Measurements from ENCODE around the gene TMEM41B.
"Not testable (repeated sequence)": the region's sequence is repeated elsewhere in the genome, so short reads cannot be mapped to it uniquely, and the experiment has no call there.

TMEM41B gene

GRCh38 chr11:9304178-9304577 lies 10.2 kb downstream of the TMEM41B start:
- no peak for DNase-seq

DNA sequence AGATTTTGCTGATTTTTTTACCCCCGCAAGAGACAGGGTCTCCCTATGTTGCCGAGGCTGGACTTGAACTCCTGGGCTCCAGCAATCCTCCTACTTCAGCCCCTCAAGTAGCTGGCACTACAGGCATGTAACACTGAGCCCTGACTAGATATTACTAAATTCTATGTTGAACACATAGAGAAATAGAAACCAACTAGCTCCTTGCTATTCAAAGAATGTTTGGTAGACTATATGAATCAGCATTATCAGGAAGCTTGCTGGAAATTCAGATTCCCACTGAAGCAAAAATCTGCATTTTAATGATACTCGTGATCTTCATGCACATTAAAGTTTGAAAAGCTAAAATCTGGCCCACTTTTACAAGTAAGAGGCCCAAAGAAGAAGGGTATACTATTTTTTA lies 11.9 kb downstream of the TMEM41B start:
- no peak for DNase-seq

- no peak for DNase-seq
Measured at GRCh38 chr11:9301720-9302119, 12.7 kb downstream of the TMEM41B start.

DNA sequence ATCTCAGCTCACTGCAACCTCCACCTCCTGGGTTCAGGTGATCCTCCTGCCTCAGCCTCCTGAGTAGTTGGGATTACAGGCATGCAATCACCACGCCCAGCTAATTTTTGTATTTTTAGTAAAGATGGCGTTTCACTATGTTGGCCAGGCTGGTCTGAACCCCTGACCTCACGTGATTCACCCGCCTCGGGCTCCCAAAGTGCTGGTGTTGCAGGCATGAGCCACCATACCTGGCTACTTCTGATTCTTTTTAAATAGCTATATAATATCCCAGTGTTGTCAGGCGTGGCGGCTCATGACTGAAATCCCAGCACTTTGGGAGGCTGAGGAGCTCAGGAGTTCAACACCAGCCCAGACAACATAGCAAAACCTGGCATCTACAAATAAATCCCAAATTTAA lies 20.7 kb downstream of the TMEM41B start:
- no peak for DNase-seq

GRCh38 chr11:9285850-9286587 lies 28.4 kb downstream of the TMEM41B start:
- no peak for DNase-seq

GRCh38 chr11:9280655-9281301 lies 33.6 kb downstream of the TMEM41B start:
- DNase-seq = peak; percentile 36

DNA sequence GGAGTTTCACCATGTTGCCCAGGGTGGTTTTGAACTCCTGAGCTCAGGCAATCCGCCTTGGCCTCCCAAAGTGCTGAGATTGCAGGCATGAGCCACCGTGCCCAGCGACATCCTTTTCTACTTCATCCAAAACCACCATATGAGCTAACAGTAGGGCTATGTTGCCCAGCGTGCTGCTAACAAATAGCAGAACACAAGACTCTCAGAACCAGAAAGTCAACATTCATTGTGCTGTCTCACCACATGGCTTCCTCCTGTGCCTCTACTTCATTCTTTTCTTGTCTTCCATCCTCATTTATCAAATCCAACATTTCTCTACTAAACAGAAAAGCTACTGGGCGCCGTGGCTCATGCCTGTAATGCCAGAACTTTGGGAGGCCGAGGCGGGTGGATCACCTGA lies 37.2 kb downstream of the TMEM41B start:
- DNase-seq = no peak

DNA sequence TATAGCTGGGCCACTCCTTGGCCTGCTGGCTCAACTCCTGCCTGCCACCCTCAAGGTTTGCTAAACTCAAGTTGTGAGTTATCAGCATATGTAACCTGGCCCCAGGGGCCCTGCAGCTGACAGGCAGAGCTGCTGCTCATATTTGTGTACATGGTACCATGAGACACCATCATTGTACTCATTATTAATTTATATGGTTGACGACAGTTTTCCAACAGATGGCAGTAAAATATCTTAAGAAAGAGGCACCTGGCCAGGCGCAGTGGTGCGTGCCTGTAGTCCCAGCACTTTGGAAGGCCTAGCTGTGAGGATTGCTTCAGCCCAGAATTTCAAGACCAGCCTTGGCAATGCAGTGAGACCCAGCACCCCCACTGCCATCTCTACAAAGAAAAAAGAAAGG lies 37.8 kb downstream of the TMEM41B start:
- no peak for DNase-seq

DNA sequence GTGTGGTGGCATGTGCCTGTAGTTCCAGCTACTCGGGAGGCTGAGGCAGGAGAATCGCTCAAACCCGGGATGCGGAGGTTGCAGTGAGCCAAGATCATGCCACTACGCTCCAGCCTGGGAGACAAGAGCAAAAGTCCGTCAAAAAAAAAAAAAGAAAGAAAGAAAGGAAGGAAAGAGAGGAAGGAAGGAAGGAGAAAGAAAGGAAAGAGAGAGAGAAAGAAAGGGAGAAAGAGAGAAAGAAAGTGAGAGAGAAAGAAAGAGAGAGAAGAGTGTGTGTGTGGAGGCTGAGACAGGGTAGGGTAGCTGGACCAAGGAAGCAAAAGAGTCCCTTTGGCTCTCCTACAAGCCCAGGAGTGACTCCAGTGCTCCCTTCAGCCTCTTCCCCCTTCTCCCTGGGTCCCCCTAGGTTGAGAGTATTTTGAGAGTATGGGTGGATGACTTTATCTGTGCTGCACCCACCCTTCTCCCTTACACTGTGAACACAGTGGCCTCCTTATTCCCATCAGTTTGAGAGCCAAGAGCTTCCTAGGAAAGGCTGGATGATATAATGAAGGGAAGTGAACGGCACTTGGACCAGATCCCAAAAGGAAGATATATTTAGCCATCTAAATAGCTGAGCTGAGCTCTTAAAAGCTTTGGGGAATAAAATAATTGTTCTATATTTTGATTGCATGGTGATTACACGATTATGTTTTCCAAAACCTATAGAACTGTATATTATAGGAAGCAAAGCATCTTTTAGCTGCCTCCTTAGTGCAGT lies 39.7 kb downstream of the TMEM41B start:
- no peak for DNase-seq

GRCh38 chr11:9273376-9274336 lies 40.7 kb downstream of the TMEM41B start:
- no peak for DNase-seq

DNA sequence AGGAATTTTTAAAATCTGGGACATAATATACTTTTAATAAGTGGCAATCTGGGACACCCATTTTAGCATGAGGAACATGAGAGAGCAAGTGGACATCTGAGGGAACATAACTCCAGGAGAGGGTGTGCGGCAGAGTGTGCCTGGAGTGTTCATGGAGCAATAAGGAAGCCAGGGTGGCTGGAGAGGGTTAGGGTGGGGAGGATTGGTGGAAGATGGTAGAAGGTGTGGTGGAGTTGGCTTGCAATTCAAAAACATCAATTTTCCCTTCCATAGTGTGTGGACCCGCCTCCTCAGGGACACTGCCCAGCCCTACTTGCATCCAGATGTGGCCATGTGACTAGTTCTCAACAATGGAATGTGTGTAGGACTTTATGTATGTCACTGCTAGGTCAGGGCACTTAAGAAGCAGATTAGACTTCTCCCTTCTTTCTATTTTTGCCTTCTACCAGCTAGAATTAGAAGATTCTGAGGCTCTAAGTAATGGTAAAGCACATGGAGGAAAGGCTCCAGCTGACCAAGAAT lies 44.8 kb downstream of the TMEM41B start:
- DNase-seq = no peak

DNA sequence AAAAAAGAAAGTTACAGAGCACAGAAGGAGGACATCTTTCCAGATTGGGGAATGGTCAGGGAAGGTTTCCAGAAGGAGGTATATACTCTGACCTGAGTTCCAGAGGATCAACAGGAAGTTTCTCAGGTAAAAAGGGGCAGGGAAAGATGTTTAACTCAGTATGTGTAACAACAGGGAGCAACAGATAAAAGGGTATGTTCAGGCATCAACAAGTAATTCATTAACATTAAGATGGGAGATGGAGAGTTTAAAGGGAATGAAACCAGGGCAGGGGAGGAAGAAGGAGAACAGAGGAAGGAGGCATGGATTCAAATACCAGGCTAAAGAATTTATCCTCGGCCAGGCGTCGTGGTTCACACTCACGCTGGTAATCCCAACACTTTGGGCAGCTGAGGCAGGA lies 46.7 kb downstream of the TMEM41B start:
- no peak for DNase-seq

GRCh38 chr11:9266926-9267325 lies 47.5 kb downstream of the TMEM41B start:
- no peak for DNase-seq

GRCh38 chr11:9266132-9266736 lies 48.2 kb downstream of the TMEM41B start:
- no peak for DNase-seq

GRCh38 chr11:9265211-9266131 lies 48.9 kb downstream of the TMEM41B start, which contains the start of gene DENND5A:
TSS of gene DENND5A (minus strand) at chr11:9265350. CDS start at chr11:9265069, 281 bp downstream.
- DNase-seq = peak; percentile 41

- DNase-seq = no peak
Measured at GRCh38 chr11:9264316-9265210, 49.8 kb downstream of the TMEM41B start.

- DNase-seq = no peak
Measured at GRCh38 chr11:9263840-9264315, 50.5 kb downstream of the TMEM41B start.

- DNase-seq = not testable (repeated sequence)
Measured at GRCh38 chr11:9260838-9261146, 53.6 kb downstream of the TMEM41B start.

DNA sequence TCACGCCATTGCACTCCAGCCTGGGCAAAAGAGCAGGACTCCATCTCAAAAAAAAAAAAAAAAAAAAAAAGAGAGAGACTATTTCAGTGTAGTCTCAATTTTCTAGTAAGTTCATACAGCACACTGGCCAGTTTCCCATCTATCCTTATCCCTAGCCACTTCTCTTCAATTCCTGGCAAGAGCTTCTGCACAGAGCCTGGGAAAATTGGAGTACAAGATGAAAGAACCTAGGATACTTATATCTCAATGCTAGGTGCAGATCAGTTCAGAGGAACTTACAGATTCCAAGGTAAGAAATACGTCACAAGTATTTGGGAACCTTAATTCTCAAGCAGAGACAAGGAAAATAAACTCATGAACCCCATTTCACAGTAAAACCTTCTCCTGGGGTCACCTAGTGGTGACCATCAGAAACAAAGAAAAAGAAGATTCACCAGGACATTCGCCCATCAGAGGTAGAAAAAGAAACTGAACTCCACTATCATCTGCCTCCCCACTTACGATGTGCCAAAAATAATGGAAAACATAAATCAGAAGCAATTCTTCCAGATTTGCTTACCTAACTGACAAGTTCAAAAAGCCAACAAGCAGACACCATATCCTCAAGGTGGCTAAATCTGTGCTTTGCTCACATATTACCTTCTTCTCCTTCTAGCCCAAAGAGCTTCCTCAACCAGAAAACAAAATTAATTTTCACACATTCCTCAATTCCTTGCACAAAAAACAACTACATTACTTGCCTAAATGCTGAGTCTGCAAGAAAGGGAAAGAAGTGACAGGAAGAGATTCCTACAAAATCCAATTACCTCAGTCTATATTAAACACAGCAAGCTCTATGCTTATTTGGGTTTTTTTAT lies 54.2 kb downstream of the TMEM41B start:
- no peak for DNase-seq
